GM21447 (cell line): ENCODE results near the gene VPREB1.
"Not testable (repeated sequence)": the region's sequence is repeated elsewhere in the genome, so short reads cannot be mapped to it uniquely, and the experiment has no call there.

Experiments used
- ATAC-seq: cut with Tn5 transposase; IDR thresholded peaks from one replicate; pipeline ENCODE4 v1.9.1; 2021; ENCODE audit not compliant: unreplicated experiment

The VPREB1 gene

DNA sequence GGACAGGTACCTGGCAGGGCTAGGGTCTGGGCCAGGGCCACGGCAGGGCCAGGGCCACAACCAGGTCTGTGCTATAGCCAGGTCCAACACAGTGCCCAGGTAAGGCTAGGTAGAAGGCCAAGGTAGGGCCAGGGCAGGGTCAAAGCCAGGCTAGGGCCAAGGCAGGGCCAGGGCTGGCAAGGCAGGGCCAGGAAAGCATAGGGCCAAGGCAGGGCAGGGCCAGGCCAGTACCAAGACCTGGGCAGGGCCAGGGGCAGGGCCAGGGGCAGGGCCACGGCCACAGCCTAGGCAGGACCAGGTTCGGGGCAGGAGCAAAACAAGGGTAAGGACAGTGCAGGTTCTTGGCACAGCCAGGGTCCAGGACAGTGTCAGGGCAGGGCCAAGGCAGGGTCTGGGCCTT, 48.1 kb downstream of the VPREB1 start:
- ATAC-seq: not testable (repeated sequence)

DNA sequence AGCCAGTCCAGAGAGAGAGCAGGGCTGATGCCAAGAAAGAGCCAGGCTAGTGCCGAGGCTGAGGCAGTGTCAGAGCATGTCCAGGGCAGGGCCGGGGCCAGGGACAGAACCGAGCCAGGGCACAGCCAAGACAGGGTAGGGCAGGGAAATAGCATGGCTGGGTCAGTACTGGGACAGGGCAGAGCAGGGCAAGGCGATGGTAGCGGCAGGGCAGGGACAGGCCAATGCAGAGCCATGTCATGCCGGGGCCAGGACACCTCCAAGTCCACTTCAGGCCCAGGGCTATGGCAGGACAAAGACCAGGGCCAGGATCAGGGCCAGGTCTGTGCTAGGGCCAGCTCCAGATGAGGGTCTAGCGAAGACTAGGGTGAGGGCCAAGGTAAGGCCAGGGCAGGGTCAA, 48.9 kb downstream of the VPREB1 start:
- ATAC-seq: not testable (repeated sequence)

DNA sequence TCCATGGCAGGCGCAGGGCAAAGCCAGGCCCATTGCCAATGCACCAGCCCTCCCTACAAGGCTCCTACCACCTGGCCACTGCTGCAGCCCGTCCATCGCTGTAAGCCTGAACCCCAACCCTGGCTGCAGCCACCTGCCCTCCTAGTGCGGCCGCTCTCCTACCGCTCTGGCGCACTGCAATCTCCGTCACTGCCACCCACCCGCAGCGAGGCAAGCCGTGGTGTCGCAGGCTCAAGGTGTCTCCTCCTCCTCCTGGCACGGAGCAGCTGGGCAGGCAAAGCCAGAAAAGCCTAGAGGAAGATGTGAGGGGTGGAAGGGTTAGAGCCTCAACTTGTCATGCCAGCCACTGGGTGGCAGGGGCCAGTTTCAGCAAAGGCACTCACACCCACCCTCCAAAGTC, 50.1 kb downstream of the VPREB1 start:
- not testable (repeated sequence) for ATAC-seq
